Measurements from ENCODE around the gene SPATA12. TPM values are rescaled to one million over a fixed set of nuclear protein-coding genes. Genes with fewer than 3 reads are reported as not detected.

The SPATA12 gene
- total RNA-seq, 6 experiments from 2014 or later = 0.09 TPM; not detected in 5

- H3K9me3 ChIP-seq = no peaks in the 10 kb centered on the region
- intact Hi-C loops (cut with DNase I) = no loop called here
- no peaks in the 10 kb centered on the region for H3K27me3 ChIP-seq
- no peaks in the 10 kb centered on the region for H3K36me3 ChIP-seq
- WGBS (ENCODE audit: insufficient coverage, low coverage, low lambda C conversion rate, missing lambda C conversion rate) = 96% methylated on average over 6 of the region's 6 CpGs
- TF ChIP-seq CTCF (IDR thresholded peaks at IDR 0.05) = no peak
- no peak for TF ChIP-seq POLR2A (IDR thresholded peaks at IDR 0.05)
- no peaks in the 10 kb centered on the region for H3K4me1 ChIP-seq
- no peak overlapping the region for H3K27ac ChIP-seq
- no peak for ATAC-seq
- no peak for DNase-seq
- no peak overlapping the region for H3K4me3 ChIP-seq
Measured at GRCh38 chr3:57066471-57066870, 6.0 kb downstream of the SPATA12 start.

- no peak overlapping the region for H3K4me3 ChIP-seq
- DNase-seq (no peak), ATAC-seq (peak; percentile 39 to 70 (median 58))
- H3K4me1 ChIP-seq = no peaks in the 10 kb centered on the region
- intact Hi-C loops (cut with DNase I) = no loop called here
- H3K36me3 ChIP-seq = no peaks in the 10 kb centered on the region
- H3K27me3 ChIP-seq = no peaks in the 10 kb centered on the region
- H3K27ac ChIP-seq = no peak overlapping the region
- WGBS (ENCODE audit: insufficient coverage, low coverage, low lambda C conversion rate, missing lambda C conversion rate) = 54% methylated on average over 11 of the region's 11 CpGs
- H3K9me3 ChIP-seq = no peaks in the 10 kb centered on the region
- TF ChIP-seq POLR2A (IDR thresholded peaks at IDR 0.05) (no peak), CTCF (IDR thresholded peaks at IDR 0.05) (no peak)
Measured at GRCh38 chr3:57068437-57069089, 8.1 kb downstream of the SPATA12 start.

- WGBS (ENCODE audit: insufficient coverage, low coverage, low lambda C conversion rate, missing lambda C conversion rate) = 62% methylated on average over 5 of the region's 6 CpGs
- H3K4me1 ChIP-seq = no peaks in the 10 kb centered on the region
- no peaks in the 10 kb centered on the region for H3K36me3 ChIP-seq
- ATAC-seq (no peak), DNase-seq (no peak)
- H3K4me3 ChIP-seq = no peak overlapping the region
- H3K27me3 ChIP-seq = no peaks in the 10 kb centered on the region
- TF ChIP-seq POLR2A (IDR thresholded peaks at IDR 0.05) (no peak), CTCF (IDR thresholded peaks at IDR 0.05) (no peak)
- intact Hi-C loops (cut with DNase I) = no loop called here
- H3K9me3 ChIP-seq = no peaks in the 10 kb centered on the region
- H3K27ac ChIP-seq = no peak overlapping the region
Measured at GRCh38 chr3:57069503-57069902, 9.0 kb downstream of the SPATA12 start.

- H3K4me3 ChIP-seq = no peak overlapping the region
- H3K9me3 ChIP-seq = no peaks in the 10 kb centered on the region
- peaks cover 0 to 12% of the 10 kb centered on the region in 2 donors for H3K27me3 ChIP-seq
- H3K27ac ChIP-seq = no peak overlapping the region
- no CpG with 5 or more reads among the region's 3 CpGs for WGBS (ENCODE audit: insufficient coverage, low coverage, low lambda C conversion rate, missing lambda C conversion rate)
- H3K4me1 ChIP-seq = peaks cover 0 to 7% (median 0%) of the 10 kb centered on the region in 4 donors
- TF ChIP-seq POLR2A (IDR thresholded peaks at IDR 0.05) = no peak
- no peak for TF ChIP-seq CTCF (IDR thresholded peaks at IDR 0.05)
- intact Hi-C loops (cut with DNase I) = no loop called here
- no peaks in the 10 kb centered on the region for H3K36me3 ChIP-seq
- DNase-seq (no peak), ATAC-seq (no peak)
Measured at GRCh38 chr3:57073628-57074027, 13.2 kb downstream of the SPATA12 start.
